GM12878 (cell line): Measurements from ENCODE around the gene MPZL3. TPM values are rescaled to one million over a fixed set of nuclear protein-coding genes. Genes with fewer than 3 reads are reported as not detected.
A peak's percentile ranks its signal among the peaks of the same experiment; 100 is the strongest.

Experiments
- ATAC-seq: fragments of 200-7000 bp; cut with Tn5 transposase; 3 replicates; pipeline ENCODE4 v1.9.1; 2020; ENCODE audit warnings: mild to moderate bottlenecking, moderate library complexity
- BruUV-seq: library from RNA; stranded (reverse); fragments of 400-500 nt; replicated peaks from 2 replicates; lab custom pipeline; 2021; lab: Mats Ljungman, UMichigan
- CTCF ChIA-PET: fragments of 300-600 bp; sonication (Branson Sonifier 250); formaldehyde crosslinking; extraction: SDS; loops from one replicate; lab custom pipeline; 2021; ENCODE audit warnings: inconsistent platforms; lab: Yijun Ruan, JAX
- POLR2A ChIA-PET: fragments of 350-600 bp; formaldehyde crosslinking; extraction: SDS; loops from one replicate; lab custom pipeline; 2021; ENCODE audit warnings: inconsistent platforms; lab: Charles Lee
- RAD21 ChIA-PET: fragments of 300-600 bp; sonication (Branson Sonifier 250); formaldehyde crosslinking; loops from one replicate; lab custom pipeline; 2023; ENCODE audit warnings: antibody characterized with exemption; ENCODE audit not compliant: unreplicated experiment; lab: Charles Lee
- SMC1A ChIA-PET: fragments of 300-600 bp; sonication (Branson Sonifier 250); formaldehyde crosslinking; loops from one replicate; lab custom pipeline; 2023; ENCODE audit not compliant: unreplicated experiment, uncharacterized antibody; lab: Charles Lee
- DNase-seq: peaks from one replicate; pipeline ENCODE4 v3.0.0-alpha.2; 2011; ENCODE audit warnings: low read depth, low spot score
- FAIRE-seq: peaks from 3 replicates; lab custom pipeline; 2011; peaks lifted over from hg19 to GRCh38; lab: Jason Lieb, UNC
- H2AFZ ChIP-seq: 2 replicates; pipeline ENCODE4 v1.6.0; 2011; ENCODE audit warnings: low read depth, low read length, control low read depth; ENCODE audit not compliant: control insufficient read depth
- H3K27ac ChIP-seq: 2 replicates; pipeline ENCODE4 v1.5.1; 2011; ENCODE audit warnings: control low read depth; ENCODE audit not compliant: control insufficient read depth, insufficient read depth
- H3K27me3 ChIP-seq, 2 experiments: replicated peaks in 1 of 2; 2 replicates each; pipeline versions ENCODE4 v1.6.0 to v1.6.1; 2011; ENCODE audit warnings: low read length in 1 of 2; ENCODE audit not compliant: control insufficient read depth in 2 of 2, insufficient read depth in 2 of 2
- H3K36me3 ChIP-seq, 2 experiments: 2 replicates each; pipeline ENCODE4 v1.5.1; 2011; ENCODE audit warnings: low read length in 1 of 2; ENCODE audit not compliant: control insufficient read depth in 2 of 2, insufficient read depth in 2 of 2
- H3K4me1 ChIP-seq: 2 replicates; pipeline ENCODE4 v1.6.1; 2011; ENCODE audit warnings: mild to moderate bottlenecking, low read length, moderate library complexity, mixed read lengths; ENCODE audit not compliant: control insufficient read depth, insufficient read depth
- H3K4me2 ChIP-seq: 2 replicates; pipeline ENCODE4 v1.6.0; 2011; ENCODE audit warnings: control low read depth; ENCODE audit not compliant: control insufficient read depth, insufficient read depth
- H3K4me3 ChIP-seq: fragments of 200-600 bp; sonication (generic); 2 replicates; pipeline ENCODE4 v1.5.1; 2016
- H3K79me2 ChIP-seq: 2 replicates; pipeline ENCODE4 v1.6.0; 2011; ENCODE audit warnings: low read length; ENCODE audit not compliant: control insufficient read depth, insufficient read depth
- H3K9ac ChIP-seq: 2 replicates; pipeline ENCODE4 v1.8.0; 2011; ENCODE audit warnings: low read length, control low read depth, mixed read lengths; ENCODE audit not compliant: control insufficient read depth, insufficient read depth
- H3K9me3 ChIP-seq: replicated peaks from 3 replicates; pipeline ENCODE4 v1.5.1; 2011; ENCODE audit warnings: mild to moderate bottlenecking, low read length; ENCODE audit not compliant: control insufficient read depth, insufficient read depth
- H4K20me1 ChIP-seq: 2 replicates; pipeline ENCODE4 v1.6.0; 2011; ENCODE audit not compliant: control insufficient read depth, insufficient read depth
- KAT2A ChIP-seq: conservative IDR thresholded peaks from 2 replicates; pipeline ENCODE4 v1.6.1; 2011; ENCODE audit warnings: low read depth, low read length; ENCODE audit not compliant: control insufficient read depth
- MYC ChIP-seq: IDR thresholded peaks from 2 replicates; pipeline ENCODE4 v1.6.1; 2011; ENCODE audit warnings: mild to moderate bottlenecking, low read length, moderate library complexity, inconsistent platforms; ENCODE audit not compliant: insufficient read depth, insufficient replicate concordance, insufficient read length, severe bottlenecking
- RAD51 ChIP-seq: fragments of 450-650 bp; IDR thresholded peaks from 2 replicates; pipeline ENCODE4 v1.6.1; 2016; ENCODE audit warnings: moderate library complexity, mild to moderate bottlenecking, inconsistent platforms
- SPI1 ChIP-seq: IDR thresholded peaks from 2 replicates; pipeline ENCODE4 v1.6.1; 2011; ENCODE audit warnings: low read depth, mild to moderate bottlenecking, low read length, moderate library complexity, borderline replicate concordance; ENCODE audit not compliant: insufficient read depth
- ZNF592 ChIP-seq: fragments of 450-650 bp; IDR thresholded peaks from 2 replicates; pipeline ENCODE4 v1.6.1; 2017; ENCODE audit warnings: mild to moderate bottlenecking, moderate library complexity
- WGBS: methylation state at CpG from one replicate; pipeline ENCODE4 v1.1.6; 2016; ENCODE audit warnings: low lambda C conversion rate; ENCODE audit not compliant: insufficient replicate concordance, insufficient coverage; ENCODE audit errors: missing lambda C conversion rate; 5-methylcytosine and 5-hydroxymethylcytosine counted together
- in situ Hi-C: fragments of 300-500 bp; cut with MboI; formaldehyde crosslinking; loops from 9 replicates; pipeline ENCODE4 v1.14.3; 2018; ENCODE audit warnings: mixed read lengths
- intact Hi-C: fragments of 100-400 bp; cut with micrococcal nuclease; formaldehyde crosslinking; loops from one replicate; pipeline ENCODE4 v1.14.2; 2022; ENCODE audit not compliant: unreplicated experiment
- polyA plus RNA-seq, 11 experiments: library from polyadenylated mRNA; depleted of rRNA in 4 of 11; unstranded in 6 of 11; stranded (reverse) in 5 of 11; fragments of >200 nt; fragmentation: Nextera tagmentation in 4 of 11; fragmentation: Illumina TruSeq in 1 of 11; extraction: Ambion mirVana in 4 of 11; extraction: Trizol in 1 of 11; gene quantifications; 1 replicate in 1 of 11; 2 replicates in 10 of 11; pipeline versions ENCODE4 v1.2.1 to v1.2.3, GENCODE V29; 2011 to 2016; ENCODE audit warnings: inconsistent platforms in 2 of 11, missing spikeins in 2 of 11, low read depth in 1 of 11
- total RNA-seq, 4 experiments: library from RNA; depleted of rRNA in 3 of 4; stranded (reverse); fragments of >200 nt in 3 of 4; fragmentation: Illumina TruSeq in 1 of 4; extraction: Trizol in 1 of 4; gene quantifications; 2 replicates each; pipeline versions ENCODE4 v1.2.1 to v1.2.3, GENCODE V29; 2013 to 2021

The MPZL3 gene
- total and polyA plus RNA-seq, 10 of the 15 experiments (the other 5 are each of a cell fraction or from before 2014, with no cell fraction given): 2.1 to 7.5 (median 6.2) TPM

- intact Hi-C loops: no loop called here
- ChIA-PET CTCF (interaction anchor here (0.9 to 4.4 kb wide), 5 partner anchors 11 to 35 kb away, joined by 3 to 28 read pairs (median 4); no protein-coding TSS in a partner anchor), SMC1A (interaction anchor here (0.9 to 4.6 kb wide), 8 partner anchors 8 to 68 kb away, joined by 3 to 80 read pairs (median 4); partner anchors contain the start of gene MPZL3), RAD21 (interaction anchor here (0.9 to 4.0 kb wide), 6 partner anchors 9 to 72 kb away, joined by 4 to 43 read pairs (median 4); no protein-coding TSS in a partner anchor), POLR2A (interaction anchor here (2.0 kb wide), 1 partner anchor 9 kb away, joined by 14 read pairs; no protein-coding TSS in a partner anchor)
- Histone ChIP-seq H3K4me3 (no peak overlapping the region), H3K4me1 (peaks cover 25% of the 10 kb centered on the region), H3K4me2 (no peak overlapping the region), H2AFZ (no peak overlapping the region), H3K27ac (no peak overlapping the region), H3K79me2 (no peaks in the 10 kb centered on the region), H3K9ac (no peak overlapping the region), H3K36me3 (no peaks in the 10 kb centered on the region), H3K27me3 (no peaks in the 10 kb centered on the region), H3K9me3 (peaks cover 1% of the 10 kb centered on the region; the same call in 1 of the 3 replicates), H4K20me1 (no peaks in the 10 kb centered on the region)
- WGBS: 63% methylated on average over 6 of the region's 6 CpGs
- in situ Hi-C loops: no loop called here
- no peak for ATAC-seq
- no peak for DNase-seq
- FAIRE-seq: no peak
- TF ChIP-seq KAT2A (no peak), RAD51 (peak; percentile 45; the same call in 1 of the 2 replicates)
- BruUV-seq: no TSS peak
Observed at GRCh38 chr11:118223992-118224391, 28.2 kb downstream of the MPZL3 start.

DNA sequence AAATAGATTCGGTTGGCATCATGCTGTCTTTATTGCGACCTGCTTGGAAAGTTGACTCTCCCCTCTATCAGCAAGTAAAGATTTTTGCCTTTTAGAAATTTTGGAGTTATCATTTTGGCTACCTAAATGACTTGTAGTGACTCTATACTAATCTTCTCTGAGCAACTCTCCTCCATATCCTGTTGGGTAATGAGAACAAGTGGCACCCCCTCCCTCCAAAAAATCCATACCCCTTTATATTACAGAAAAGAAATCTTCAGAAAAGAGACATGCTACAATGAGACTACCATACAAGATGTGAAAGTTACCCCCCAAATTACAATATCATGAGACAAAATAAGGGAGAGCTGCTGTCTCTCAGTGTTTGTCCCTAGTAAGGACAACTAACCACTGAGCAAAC is 28.6 kb downstream of the MPZL3 start:
- no peak for FAIRE-seq
- ChIA-PET POLR2A (interaction anchor here (2.0 kb wide), 1 partner anchor 8 kb away, joined by 14 read pairs; no protein-coding TSS in a partner anchor), RAD21 (interaction anchor here (1.2 to 4.0 kb wide), 2 partner anchors 9 to 54 kb away, joined by 4 to 43 read pairs; no protein-coding TSS in a partner anchor), CTCF (interaction anchor here (1.8 to 4.4 kb wide), 2 partner anchors 11 to 25 kb away, joined by 11 to 28 read pairs; no protein-coding TSS in a partner anchor), SMC1A (interaction anchor here (0.9 to 4.6 kb wide), 4 partner anchors 8 to 68 kb away, joined by 4 to 80 read pairs (median 6); no protein-coding TSS in a partner anchor)
- Histone ChIP-seq H3K4me3 (no peak overlapping the region), H3K36me3 (no peaks in the 10 kb centered on the region), H3K9me3 (peaks cover 1% of the 10 kb centered on the region; the same call in 1 of the 3 replicates), H3K79me2 (no peaks in the 10 kb centered on the region), H3K27me3 (no peaks in the 10 kb centered on the region), H3K4me2 (no peak overlapping the region), H3K9ac (no peak overlapping the region), H3K4me1 (peaks cover 25% of the 10 kb centered on the region), H4K20me1 (no peaks in the 10 kb centered on the region), H2AFZ (no peak overlapping the region), H3K27ac (no peak overlapping the region)
- no peak for DNase-seq
- BruUV-seq: no TSS peak
- TF ChIP-seq MYC (no peak), SPI1 (no peak), ZNF592 (no peak)
- 80% methylated on average over 2 of the region's 2 CpGs for WGBS
- intact Hi-C loops: no loop called here
- ATAC-seq: no peak
- in situ Hi-C loops: no loop called here
